Neural progenitor cell (in vitro differentiated cells): Measurements from ENCODE around the gene PLA2G4E. TPM values are rescaled to one million over a fixed set of nuclear protein-coding genes. Genes with fewer than 3 reads are reported as not detected.

Experiments
- DNase-seq: peaks from one replicate; pipeline ENCODE4 v3.0.0-alpha.2; 2016; ENCODE audit warnings: low spot score
- H2AFZ ChIP-seq: fragments of 200-600 bp; sonication (generic); replicated peaks from 2 replicates; pipeline ENCODE4 v1.6.1; 2016; ENCODE audit warnings: antibody characterized with exemption
- H3F3A ChIP-seq: fragments of 200-600 bp; sonication (generic); 2 replicates; pipeline ENCODE4 v1.6.1; 2016; ENCODE audit warnings: antibody characterized with exemption, low read depth
- H3K27ac ChIP-seq: fragments of 200-600 bp; sonication (generic); 2 replicates; pipeline ENCODE4 v1.5.1; 2016; ENCODE audit warnings: mild to moderate bottlenecking
- H3K27me3 ChIP-seq: fragments of 200-600 bp; sonication (generic); 2 replicates; pipeline ENCODE4 v1.6.1; 2016; ENCODE audit warnings: mild to moderate bottlenecking, moderate library complexity
- H3K36me3 ChIP-seq: fragments of 200-600 bp; sonication (generic); 2 replicates; pipeline ENCODE4 v1.5.1; 2016
- H3K4me1 ChIP-seq: fragments of 200-600 bp; sonication (generic); 2 replicates; pipeline ENCODE4 v1.6.1; 2016; ENCODE audit warnings: mixed run types
- H3K4me2 ChIP-seq: fragments of 200-600 bp; sonication (generic); 2 replicates; pipeline ENCODE4 v1.6.1; 2016
- H3K4me3 ChIP-seq: fragments of 200-600 bp; sonication (generic); 2 replicates; pipeline ENCODE4 v1.5.1; 2016
- H3K79me2 ChIP-seq: fragments of 200-600 bp; sonication (generic); 2 replicates; pipeline ENCODE4 v1.6.1; 2016; ENCODE audit warnings: low read depth
- H3K9ac ChIP-seq: fragments of 200-600 bp; sonication (generic); 2 replicates; pipeline ENCODE4 v1.6.1; 2016
- H3K9me3 ChIP-seq: fragments of 200-600 bp; sonication (generic); 2 replicates; pipeline ENCODE4 v1.5.1; 2016; ENCODE audit warnings: low read depth
- H4K20me1 ChIP-seq: fragments of 200-600 bp; sonication (generic); 2 replicates; pipeline ENCODE4 v1.6.1; 2016; ENCODE audit warnings: low read depth
- H3K27ac Mint-ChIP-seq: 3 replicates; pipeline ENCODE4 v1.8.0; 2021; ENCODE audit warnings: mixed read lengths
- H3K27me3 Mint-ChIP-seq: 2 replicates; pipeline ENCODE4 v1.8.0; 2022; ENCODE audit warnings: low read depth, mild to moderate bottlenecking, inconsistent platforms, moderate library complexity, mixed read lengths; ENCODE audit not compliant: insufficient read depth
- H3K36me3 Mint-ChIP-seq: 3 replicates; pipeline ENCODE4 v1.8.0; 2021; ENCODE audit warnings: mixed read lengths
- H3K4me1 Mint-ChIP-seq: 3 replicates; pipeline ENCODE4 v1.8.0; 2021; ENCODE audit warnings: mixed read lengths
- H3K4me3 Mint-ChIP-seq: 3 replicates; pipeline ENCODE4 v1.8.0; 2021; ENCODE audit warnings: mild to moderate bottlenecking, moderate library complexity, mixed read lengths
- H3K9me3 Mint-ChIP-seq: 3 replicates; pipeline ENCODE4 v1.8.0; 2020; ENCODE audit warnings: mixed read lengths
- CTCF ChIP-seq: fragments of 200-600 bp; sonication (generic); IDR thresholded peaks from 2 replicates; pipeline ENCODE4 v1.5.1; 2017; ENCODE audit warnings: antibody characterized with exemption, mild to moderate bottlenecking
- EZH2 ChIP-seq: fragments of 200-600 bp; sonication (generic); IDR thresholded peaks from 2 replicates; pipeline ENCODE4 v1.6.1; 2017; ENCODE audit warnings: antibody characterized with exemption, mild to moderate bottlenecking, moderate library complexity
- EZH2phosphoT487 ChIP-seq: fragments of 200-600 bp; sonication (generic); IDR thresholded peaks from 2 replicates; pipeline ENCODE4 v1.6.1; 2017; ENCODE audit warnings: antibody characterized with exemption
- total RNA-seq: library from RNA; depleted of rRNA; stranded (reverse); fragments of >200 nt; gene quantifications from 2 replicates; pipeline ENCODE4 v1.2.3, GENCODE V29; 2015; ENCODE audit warnings: low replicate concordance

PLA2G4E gene
- total RNA-seq, 1 donor from 2014 or later, result not detected

- H3F3A ChIP-seq, result no peaks in the 10 kb centered on the region
- H3K36me3 Mint-ChIP-seq, result no peaks in the 10 kb centered on the region
- no peak overlapping the region for H2AFZ ChIP-seq
- H3K4me1 Mint-ChIP-seq, result peaks cover 22% of the 10 kb centered on the region
- no peaks in the 10 kb centered on the region for H3K9me3 ChIP-seq
- peaks cover 9% of the 10 kb centered on the region for H3K9me3 Mint-ChIP-seq
- no peak overlapping the region for H3K27ac ChIP-seq
- H3K79me2 ChIP-seq, result no peaks in the 10 kb centered on the region
- no peaks in the 10 kb centered on the region for H3K36me3 ChIP-seq
- H3K4me2 ChIP-seq, result no peak overlapping the region
- H3K27ac Mint-ChIP-seq, result no peak overlapping the region
- H3K4me3 ChIP-seq, result no peak overlapping the region
- no peaks in the 10 kb centered on the region for H4K20me1 ChIP-seq
- H3K4me3 Mint-ChIP-seq, result no peak overlapping the region
- no peaks in the 10 kb centered on the region for H3K4me1 ChIP-seq
- H3K9ac ChIP-seq, result no peak overlapping the region
- peaks cover 8% of the 10 kb centered on the region for H3K27me3 Mint-ChIP-seq
- no peaks in the 10 kb centered on the region for H3K27me3 ChIP-seq
- TF ChIP-seq CTCF, result no peak
- no peak for TF ChIP-seq EZH2
- no peak for TF ChIP-seq EZH2phosphoT487
- DNase-seq, result no peak
Measured at GRCh38 chr15:42065468-42065867, 44.6 kb upstream of the PLA2G4E start.

- H3K27me3 Mint-ChIP-seq, result peaks cover 9% of the 10 kb centered on the region
- peaks cover 9% of the 10 kb centered on the region for H3K9me3 Mint-ChIP-seq
- no peaks in the 10 kb centered on the region for H4K20me1 ChIP-seq
- no peak for TF ChIP-seq EZH2
- TF ChIP-seq EZH2phosphoT487, result no peak
- no peak for TF ChIP-seq CTCF
- peaks cover 22% of the 10 kb centered on the region for H3K4me1 Mint-ChIP-seq
- no peak overlapping the region for H3K4me3 Mint-ChIP-seq
- DNase-seq, result no peak
- no peak overlapping the region for H3K27ac ChIP-seq
- no peak overlapping the region for H3K4me2 ChIP-seq
- H3K9ac ChIP-seq, result no peak overlapping the region
- H3K36me3 ChIP-seq, result no peaks in the 10 kb centered on the region
- H2AFZ ChIP-seq, result no peak overlapping the region
- H3K9me3 ChIP-seq, result no peaks in the 10 kb centered on the region
- no peaks in the 10 kb centered on the region for H3K36me3 Mint-ChIP-seq
- H3K4me1 ChIP-seq, result no peaks in the 10 kb centered on the region
- H3F3A ChIP-seq, result no peaks in the 10 kb centered on the region
- no peaks in the 10 kb centered on the region for H3K27me3 ChIP-seq
- H3K27ac Mint-ChIP-seq, result no peak overlapping the region
- H3K79me2 ChIP-seq, result no peaks in the 10 kb centered on the region
- no peak overlapping the region for H3K4me3 ChIP-seq
Measured at GRCh38 chr15:42065033-42065432, 44.2 kb upstream of the PLA2G4E start.

GRCh38 chr15:42064271-42064670, 43.4 kb upstream of the PLA2G4E start:
- Mint-ChIP-seq H3K27me3 (peaks cover 9% of the 10 kb centered on the region), H3K36me3 (no peaks in the 10 kb centered on the region), H3K9me3 (peaks cover 9% of the 10 kb centered on the region), H3K27ac (no peak overlapping the region), H3K4me1 (peaks cover 22% of the 10 kb centered on the region), H3K4me3 (no peak overlapping the region)
- H3K4me3 ChIP-seq, result no peak overlapping the region
- H3K27me3 ChIP-seq, result no peaks in the 10 kb centered on the region
- H3K9ac ChIP-seq, result no peak overlapping the region
- no peaks in the 10 kb centered on the region for H3F3A ChIP-seq
- no peaks in the 10 kb centered on the region for H3K4me1 ChIP-seq
- no peaks in the 10 kb centered on the region for H3K36me3 ChIP-seq
- no peaks in the 10 kb centered on the region for H4K20me1 ChIP-seq
- H3K9me3 ChIP-seq, result no peaks in the 10 kb centered on the region
- H3K4me2 ChIP-seq, result no peak overlapping the region
- TF ChIP-seq EZH2phosphoT487, result no peak
- no peak for TF ChIP-seq CTCF
- no peak for TF ChIP-seq EZH2
- H3K27ac ChIP-seq, result no peak overlapping the region
- H3K79me2 ChIP-seq, result no peaks in the 10 kb centered on the region
- no peak overlapping the region for H2AFZ ChIP-seq
- no peak for DNase-seq
